C4-2B (cell line): ENCODE results near the gene GABRG3.

Experiments
- H3K27ac ChIP-seq: fragments of 450-650 bp; 2 replicates; pipeline ENCODE4 v1.5.1; 2017
- ZFX ChIP-seq: fragments of 450-650 bp; IDR thresholded peaks from 2 replicates; pipeline ENCODE4 v1.6.1; 2017
- TF ChIP-seq, protein P1 (sequence below): fragments of 450-650 bp; conservative IDR thresholded peaks from 2 replicates; pipeline ENCODE4 v1.5.1; 2017; ENCODE audit warnings: mild to moderate bottlenecking

The GABRG3 gene

DNA sequence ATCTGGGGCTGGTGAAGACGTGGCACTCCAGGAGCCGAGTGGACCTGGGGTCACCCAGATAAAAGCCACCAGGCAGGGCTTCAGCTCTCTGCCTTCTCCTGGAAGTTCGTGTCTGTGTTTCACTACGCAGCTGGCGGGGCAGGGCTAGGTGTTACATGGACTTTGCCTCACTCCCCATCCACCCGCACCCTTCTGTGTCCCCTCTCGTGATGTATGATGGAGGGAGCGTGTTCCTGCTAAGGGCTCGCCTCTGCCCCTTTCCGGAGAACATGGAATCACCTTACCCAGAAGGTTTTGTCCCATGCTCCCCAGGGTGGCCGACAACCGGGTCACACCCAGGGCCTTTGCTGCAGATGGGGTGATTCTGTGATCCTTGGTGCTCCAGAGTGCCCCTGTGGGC, 96.2 kb downstream of the GABRG3 start:
- no peak overlapping the region for H3K27ac ChIP-seq
- TF ChIP-seq ZFX, result no peak
- TF ChIP-seq, protein P1, sequence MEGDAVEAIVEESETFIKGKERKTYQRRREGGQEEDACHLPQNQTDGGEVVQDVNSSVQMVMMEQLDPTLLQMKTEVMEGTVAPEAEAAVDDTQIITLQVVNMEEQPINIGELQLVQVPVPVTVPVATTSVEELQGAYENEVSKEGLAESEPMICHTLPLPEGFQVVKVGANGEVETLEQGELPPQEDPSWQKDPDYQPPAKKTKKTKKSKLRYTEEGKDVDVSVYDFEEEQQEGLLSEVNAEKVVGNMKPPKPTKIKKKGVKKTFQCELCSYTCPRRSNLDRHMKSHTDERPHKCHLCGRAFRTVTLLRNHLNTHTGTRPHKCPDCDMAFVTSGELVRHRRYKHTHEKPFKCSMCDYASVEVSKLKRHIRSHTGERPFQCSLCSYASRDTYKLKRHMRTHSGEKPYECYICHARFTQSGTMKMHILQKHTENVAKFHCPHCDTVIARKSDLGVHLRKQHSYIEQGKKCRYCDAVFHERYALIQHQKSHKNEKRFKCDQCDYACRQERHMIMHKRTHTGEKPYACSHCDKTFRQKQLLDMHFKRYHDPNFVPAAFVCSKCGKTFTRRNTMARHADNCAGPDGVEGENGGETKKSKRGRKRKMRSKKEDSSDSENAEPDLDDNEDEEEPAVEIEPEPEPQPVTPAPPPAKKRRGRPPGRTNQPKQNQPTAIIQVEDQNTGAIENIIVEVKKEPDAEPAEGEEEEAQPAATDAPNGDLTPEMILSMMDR, result no peak

DNA sequence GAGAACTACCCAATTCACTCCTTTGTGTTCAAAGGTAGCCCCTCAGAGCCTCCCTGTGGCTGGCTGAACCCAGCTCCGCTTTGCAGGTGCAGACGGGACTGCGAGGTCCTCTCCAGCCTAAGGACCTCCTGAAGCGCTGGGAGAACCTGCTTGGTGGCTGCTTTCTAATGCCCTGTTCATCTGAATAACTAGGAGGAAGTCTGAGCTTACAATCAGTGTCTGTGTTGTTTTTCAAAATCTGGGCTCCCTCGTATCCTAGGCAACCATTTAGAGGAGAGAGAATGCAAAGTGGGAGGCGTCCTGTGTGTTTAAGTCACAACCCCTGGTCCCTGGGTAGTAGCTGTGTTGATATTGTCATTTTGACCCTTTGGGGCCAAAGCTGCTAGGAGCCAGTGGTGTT, 99.9 kb downstream of the GABRG3 start:
- no peak for TF ChIP-seq ZFX
- TF ChIP-seq, protein P1, result no peak
- no peak overlapping the region for H3K27ac ChIP-seq

DNA sequence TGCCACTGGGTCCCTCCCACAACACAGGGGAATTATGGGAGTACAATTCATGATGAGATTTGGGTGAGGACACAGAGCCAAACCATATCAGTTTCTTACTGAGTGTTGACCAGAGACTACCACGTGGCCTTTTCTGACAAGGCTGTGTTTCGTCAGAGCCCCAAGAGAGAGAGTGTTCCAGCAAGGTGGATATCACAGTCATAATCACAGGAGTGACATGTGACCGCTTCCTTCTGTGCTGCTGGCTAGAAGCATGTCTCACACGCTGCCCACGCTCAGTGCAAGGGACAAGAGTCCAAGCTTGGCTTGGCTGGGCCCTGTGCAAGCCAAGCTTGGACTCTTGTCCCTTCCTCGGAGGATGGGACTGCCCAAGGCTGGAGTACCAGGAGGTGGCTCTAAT, 103.2 kb downstream of the GABRG3 start:
- H3K27ac ChIP-seq, result no peak overlapping the region
- TF ChIP-seq, protein P1, result no peak
- TF ChIP-seq ZFX, result no peak

DNA sequence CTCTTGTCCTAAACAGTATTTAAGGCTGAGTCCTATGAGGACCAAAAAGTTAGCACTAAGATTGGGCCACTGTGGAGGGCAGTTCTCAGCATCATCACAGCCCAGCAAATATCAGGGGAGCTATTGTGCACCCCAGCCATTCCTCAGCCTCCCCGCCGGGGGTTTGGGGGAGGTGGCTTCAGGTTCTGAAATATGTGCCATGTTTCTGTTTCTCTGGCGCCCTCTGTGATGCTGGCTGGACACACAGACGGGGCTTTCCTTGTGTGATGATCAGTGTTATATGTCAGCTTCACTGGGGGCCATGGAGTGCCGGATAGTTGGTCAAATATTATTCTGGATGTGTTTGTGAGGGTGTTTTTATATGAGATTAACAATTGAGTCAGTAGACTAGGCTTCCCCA, 106.8 kb downstream of the GABRG3 start:
- H3K27ac ChIP-seq, result no peak overlapping the region
- no peak for TF ChIP-seq ZFX
- TF ChIP-seq, protein P1, result no peak

DNA sequence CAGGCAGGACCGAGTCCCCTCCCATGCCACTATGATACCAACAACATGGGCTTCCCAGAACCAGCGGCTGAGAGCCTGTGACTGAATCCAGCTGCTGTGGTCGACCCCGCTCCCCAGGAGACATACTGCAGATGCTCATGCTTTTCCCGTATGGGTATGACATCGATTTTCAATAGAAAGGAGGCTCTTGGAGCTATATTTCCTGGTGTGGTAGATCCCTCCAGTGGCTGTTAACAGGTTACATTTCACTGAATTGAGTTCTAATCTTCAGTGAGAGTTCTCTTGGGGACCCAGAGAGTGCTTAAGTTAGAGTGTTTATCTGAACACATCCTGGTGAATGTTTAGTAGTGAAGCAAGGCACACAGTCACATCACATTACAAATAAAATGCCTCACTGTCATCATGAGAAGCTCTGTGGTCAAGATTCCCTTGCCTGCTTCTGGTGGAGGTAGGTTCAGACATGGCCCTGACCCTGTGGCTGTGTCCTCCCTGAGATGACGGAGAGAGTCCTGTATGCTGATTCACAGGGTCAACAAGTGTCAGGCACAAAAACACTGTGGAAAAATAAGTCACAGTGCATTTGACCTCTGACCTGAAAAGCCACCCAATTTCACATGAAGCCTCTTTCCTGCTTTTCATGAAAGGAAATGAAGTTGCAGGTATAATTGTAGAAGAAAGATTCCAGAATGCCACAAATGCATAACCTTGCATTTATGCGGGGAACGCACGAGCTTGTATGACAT, 110.9 kb downstream of the GABRG3 start:
- TF ChIP-seq, protein P1, result no peak
- no peak for TF ChIP-seq ZFX
- no peak overlapping the region for H3K27ac ChIP-seq

DNA sequence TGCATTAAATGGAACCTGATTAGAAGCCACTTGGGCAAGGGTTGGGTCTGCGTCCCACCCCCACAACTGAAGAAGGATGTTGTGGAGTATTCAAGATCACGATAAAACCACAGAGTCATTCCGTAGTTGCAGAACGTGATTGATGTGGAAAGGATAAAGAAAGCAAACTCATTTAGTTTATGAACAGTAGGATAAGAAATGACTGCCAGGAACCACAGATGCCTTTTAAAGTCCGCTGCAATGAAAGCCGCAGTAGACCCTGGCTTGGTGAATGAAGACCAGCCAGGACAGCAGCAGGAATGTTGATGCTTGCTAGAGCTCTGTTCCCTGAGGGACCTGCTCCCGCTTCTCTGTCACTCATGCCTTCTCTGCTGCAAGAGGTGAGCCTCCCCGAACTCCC, 111.5 kb downstream of the GABRG3 start:
- no peak overlapping the region for H3K27ac ChIP-seq
- TF ChIP-seq ZFX, result no peak
- TF ChIP-seq, protein P1, result no peak

DNA sequence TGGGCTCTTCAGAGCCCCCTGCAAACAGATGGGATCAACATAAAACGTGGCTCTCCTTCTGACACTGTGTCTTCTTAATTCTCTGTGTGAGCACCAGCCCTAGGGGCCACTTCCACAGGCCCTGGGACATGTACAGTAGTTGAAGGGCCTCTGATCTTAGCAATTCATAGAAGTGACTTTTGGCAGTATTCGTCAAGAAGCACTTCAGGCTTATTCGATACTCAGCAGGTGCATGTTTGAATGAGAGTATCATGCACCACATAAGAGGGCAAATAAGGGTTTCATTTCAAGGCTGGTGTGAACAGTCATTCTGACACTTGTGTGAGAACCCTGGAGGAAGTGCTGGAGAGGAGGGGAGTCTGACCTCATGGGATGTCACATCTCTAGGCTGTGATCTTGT, 113.9 kb downstream of the GABRG3 start:
- H3K27ac ChIP-seq, result no peak overlapping the region
- TF ChIP-seq, protein P1, result no peak
- no peak for TF ChIP-seq ZFX
